Mesendoderm (in vitro differentiated cells): ENCODE measurements around the gene PARG.
"Not testable (repeated sequence)": the region's sequence is repeated elsewhere in the genome, so short reads cannot be mapped to it uniquely, and the experiment has no call there.

Experiments
- DNase-seq: peaks from one replicate; pipeline ENCODE4 v3.0.0; 2013
- H2AK5ac ChIP-seq: 2 replicates; pipeline ENCODE4 v1.6.1; 2013; ENCODE audit warnings: low read length, inconsistent platforms
- H2BK120ac ChIP-seq: 2 replicates; pipeline ENCODE4 v1.6.1; 2013; ENCODE audit warnings: low read depth, mild to moderate bottlenecking, low read length, moderate library complexity, mixed read lengths
- H2BK15ac ChIP-seq: replicated peaks from 2 replicates; pipeline ENCODE4 v1.6.1; 2013; ENCODE audit warnings: low read depth, mild to moderate bottlenecking, moderate library complexity
- H2BK5ac ChIP-seq: 2 replicates; pipeline ENCODE4 v1.6.1; 2013; ENCODE audit warnings: low read length, inconsistent platforms
- H3K18ac ChIP-seq: 2 replicates; pipeline ENCODE4 v1.6.1; 2013; ENCODE audit warnings: mild to moderate bottlenecking, low read length, mixed read lengths
- H3K23ac ChIP-seq: one replicate; pipeline ENCODE4 v1.6.1; 2013; ENCODE audit warnings: low read length
- H3K27ac ChIP-seq: 2 replicates; pipeline ENCODE4 v1.5.1; 2013; ENCODE audit warnings: low read depth, mild to moderate bottlenecking, inconsistent platforms, low read length, moderate library complexity
- H3K27me3 ChIP-seq: 2 replicates; pipeline ENCODE4 v1.6.1; 2013; ENCODE audit warnings: low read length, control low read depth, mild to moderate bottlenecking, inconsistent platforms; ENCODE audit not compliant: insufficient read depth, poor library complexity
- H3K36me3 ChIP-seq: 2 replicates; pipeline ENCODE4 v1.6.1; 2013; ENCODE audit warnings: low read length, inconsistent platforms; ENCODE audit not compliant: control insufficient read depth, insufficient read depth
- H3K4ac ChIP-seq: one replicate; pipeline ENCODE4 v1.6.1; 2013; ENCODE audit warnings: low read depth, mild to moderate bottlenecking, low read length, moderate library complexity
- H3K4me1 ChIP-seq: 2 replicates; pipeline ENCODE4 v1.6.1; 2013; ENCODE audit warnings: low read depth, low read length, inconsistent platforms; ENCODE audit not compliant: control insufficient read depth
- H3K4me2 ChIP-seq: 2 replicates; pipeline ENCODE4 v1.6.1; 2013; ENCODE audit warnings: low read length
- H3K4me3 ChIP-seq: 2 replicates; pipeline ENCODE4 v1.5.1; 2013; ENCODE audit warnings: mild to moderate bottlenecking, low read length
- H3K56ac ChIP-seq: one replicate; pipeline ENCODE4 v1.6.1; 2013; ENCODE audit warnings: low read length
- H3K79me1 ChIP-seq: 2 replicates; pipeline ENCODE4 v1.6.1; 2013; ENCODE audit warnings: low read length, inconsistent platforms
- H3K79me2 ChIP-seq: 2 replicates; pipeline ENCODE4 v1.6.1; 2013; ENCODE audit warnings: mild to moderate bottlenecking, low read length; ENCODE audit not compliant: control insufficient read depth, insufficient read depth
- H3K9ac ChIP-seq: 2 replicates; pipeline ENCODE4 v1.6.1; 2013; ENCODE audit warnings: low read length, inconsistent platforms
- H4K5ac ChIP-seq: one replicate; pipeline ENCODE4 v1.6.1; 2013; ENCODE audit warnings: low read length
- H4K8ac ChIP-seq: one replicate; pipeline ENCODE4 v1.6.1; 2013; ENCODE audit warnings: low read depth, mild to moderate bottlenecking, control low read depth, low read length, moderate library complexity
- WGBS: extraction: QIAGEN DNeasy Blood & Tissue Kit; methylation state at CpG from one replicate; pipeline ENCODE4 v1.1.7; 2013; ENCODE audit warnings: low lambda C conversion rate, missing lambda C conversion rate; ENCODE audit not compliant: insufficient coverage; ENCODE audit errors: extremely low coverage; 5-methylcytosine and 5-hydroxymethylcytosine counted together

The PARG gene

GRCh38 chr10:49781247-49781646, 160.6 kb downstream of the PARG start:
- no peak for DNase-seq
- H3K27ac ChIP-seq: no peak overlapping the region

DNA sequence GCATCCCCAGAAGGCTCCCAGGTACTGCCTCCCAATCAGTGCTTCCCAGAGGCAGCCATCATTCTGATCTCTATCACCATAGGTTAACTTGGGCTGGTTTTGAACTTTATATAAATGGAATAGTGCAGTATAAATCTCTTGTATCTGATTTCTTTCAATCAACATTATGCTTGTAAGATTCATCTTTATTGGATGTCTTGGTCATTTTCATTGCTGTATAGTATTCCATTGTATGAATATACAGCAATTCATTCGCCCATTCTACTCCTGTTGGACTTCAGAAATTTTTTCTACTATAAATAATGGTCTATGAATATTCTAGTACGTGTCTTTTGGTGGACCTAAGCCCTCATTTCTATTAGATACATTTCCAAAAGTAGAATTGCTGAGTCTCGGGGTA, 163.6 kb downstream of the PARG start:
- Histone ChIP-seq H2BK15ac (no peak overlapping the region), H3K4me1 (no peaks in the 10 kb centered on the region), H3K36me3 (no peaks in the 10 kb centered on the region), H2AK5ac (no peak overlapping the region), H2BK120ac (no peak overlapping the region), H3K4me3 (no peak overlapping the region), H3K4me2 (no peak overlapping the region), H3K23ac (no peak overlapping the region), H2BK5ac (no peak overlapping the region), H4K8ac (no peak overlapping the region), H3K27ac (no peak overlapping the region), H3K9ac (no peak overlapping the region), H3K79me2 (no peaks in the 10 kb centered on the region), H3K18ac (no peak overlapping the region), H3K56ac (no peak overlapping the region), H3K4ac (no peak overlapping the region), H3K27me3 (no peaks in the 10 kb centered on the region), H3K79me1 (no peaks in the 10 kb centered on the region), H4K5ac (no peak overlapping the region)
- no CpG with 5 or more reads among the region's 3 CpGs for WGBS
- no peak for DNase-seq

More at GRCh38 chr10:49781247-49781646, 160.6 kb downstream of the PARG start:
- no peaks in the 10 kb centered on the region for H3K4me1 ChIP-seq
- no peaks in the 10 kb centered on the region for H3K79me2 ChIP-seq
- no peaks in the 10 kb centered on the region for H3K79me1 ChIP-seq
- H3K36me3 ChIP-seq: no peaks in the 10 kb centered on the region
- no peak overlapping the region for H3K56ac ChIP-seq
- H2BK120ac ChIP-seq: no peak overlapping the region
- H3K18ac ChIP-seq: no peak overlapping the region
- H2BK5ac ChIP-seq: no peak overlapping the region
- H3K4me3 ChIP-seq: no peak overlapping the region
- no peak overlapping the region for H3K9ac ChIP-seq
- no peak overlapping the region for H3K4ac ChIP-seq
- H3K23ac ChIP-seq: no peak overlapping the region
- no peak overlapping the region for H3K4me2 ChIP-seq
- H3K27me3 ChIP-seq: no peaks in the 10 kb centered on the region
- H2BK15ac ChIP-seq: no peak overlapping the region
- no peak overlapping the region for H4K5ac ChIP-seq
- no peak overlapping the region for H2AK5ac ChIP-seq
- no peak overlapping the region for H4K8ac ChIP-seq

GRCh38 chr10:49776851-49777250, 165.0 kb downstream of the PARG start:
- H3K9ac ChIP-seq: no peak overlapping the region
- no peaks in the 10 kb centered on the region for H3K79me1 ChIP-seq
- no peak overlapping the region for H3K18ac ChIP-seq
- H3K56ac ChIP-seq: no peak overlapping the region
- no peak overlapping the region for H3K23ac ChIP-seq
- no peaks in the 10 kb centered on the region for H3K4me1 ChIP-seq
- no peak overlapping the region for H3K4me2 ChIP-seq
- no peak overlapping the region for H2BK5ac ChIP-seq
- no peak for DNase-seq
- no peaks in the 10 kb centered on the region for H3K79me2 ChIP-seq
- H2AK5ac ChIP-seq: no peak overlapping the region
- no peaks in the 10 kb centered on the region for H3K27me3 ChIP-seq
- H3K36me3 ChIP-seq: no peaks in the 10 kb centered on the region
- H4K8ac ChIP-seq: no peak overlapping the region
- H2BK120ac ChIP-seq: no peak overlapping the region
- H3K4me3 ChIP-seq: no peak overlapping the region
- WGBS: no CpG with 5 or more reads among the region's 4 CpGs
- H2BK15ac ChIP-seq: no peak overlapping the region
- H4K5ac ChIP-seq: no peak overlapping the region
- H3K27ac ChIP-seq: no peak overlapping the region
- H3K4ac ChIP-seq: no peak overlapping the region

DNA sequence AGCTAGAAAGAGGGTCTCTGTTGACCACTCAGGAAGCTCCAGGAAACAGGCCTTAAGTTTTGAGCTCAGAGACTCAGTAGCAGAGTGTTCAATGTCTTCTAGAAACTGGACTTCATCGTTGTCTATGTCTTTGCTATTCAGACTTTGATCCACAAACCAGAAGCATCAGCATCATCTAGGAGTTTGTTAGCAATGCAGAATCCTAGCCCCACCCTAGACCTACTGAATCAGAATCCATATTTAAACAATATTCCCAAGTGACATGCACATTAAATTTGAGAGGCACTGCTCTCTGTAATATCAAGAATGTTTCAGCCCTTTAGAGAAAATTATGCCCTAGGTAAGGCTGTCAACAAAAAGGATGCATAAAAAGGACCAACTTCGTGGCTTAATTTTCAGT, 166.8 kb downstream of the PARG start:
- no peak overlapping the region for H3K4me2 ChIP-seq
- no peaks in the 10 kb centered on the region for H3K79me1 ChIP-seq
- no peak overlapping the region for H2AK5ac ChIP-seq
- no peaks in the 10 kb centered on the region for H3K79me2 ChIP-seq
- H3K36me3 ChIP-seq: no peaks in the 10 kb centered on the region
- no peak overlapping the region for H3K23ac ChIP-seq
- H4K5ac ChIP-seq: no peak overlapping the region
- H3K27ac ChIP-seq: no peak overlapping the region
- no peak overlapping the region for H3K56ac ChIP-seq
- no CpG with 5 or more reads among the region's 2 CpGs for WGBS
- DNase-seq: no peak
- no peaks in the 10 kb centered on the region for H3K27me3 ChIP-seq
- H3K18ac ChIP-seq: no peak overlapping the region
- H2BK5ac ChIP-seq: no peak overlapping the region
- no peak overlapping the region for H4K8ac ChIP-seq
- no peak overlapping the region for H3K9ac ChIP-seq
- no peak overlapping the region for H2BK120ac ChIP-seq
- H2BK15ac ChIP-seq: no peak overlapping the region
- H3K4me3 ChIP-seq: no peak overlapping the region
- H3K4me1 ChIP-seq: no peaks in the 10 kb centered on the region
- no peak overlapping the region for H3K4ac ChIP-seq

GRCh38 chr10:49772944-49773343, 168.9 kb downstream of the PARG start:
- H3K79me2 ChIP-seq, H4K5ac ChIP-seq, H3K4me3 ChIP-seq, H3K79me1 ChIP-seq, H2BK120ac ChIP-seq, H2AK5ac ChIP-seq, H3K23ac ChIP-seq, H3K4me1 ChIP-seq, H3K4me2 ChIP-seq, H3K4ac ChIP-seq, H4K8ac ChIP-seq, H3K27me3 ChIP-seq, H3K27ac ChIP-seq, H3K36me3 ChIP-seq, H3K56ac ChIP-seq, H2BK15ac ChIP-seq, H3K18ac ChIP-seq, H3K9ac ChIP-seq, H2BK5ac ChIP-seq: not testable (repeated sequence)
- DNase-seq: peak; percentile 54
- WGBS: no CpG with 5 or more reads among the region's 5 CpGs

- no CpG with 5 or more reads among the region's 11 CpGs for WGBS
- DNase-seq, H3K56ac ChIP-seq: not testable (repeated sequence)
Observed at GRCh38 chr10:49771046-49771445, 170.8 kb downstream of the PARG start.

More at GRCh38 chr10:49771046-49771445, 170.8 kb downstream of the PARG start:
- H3K27ac ChIP-seq, H3K27me3 ChIP-seq, H3K23ac ChIP-seq, H4K5ac ChIP-seq, H2BK5ac ChIP-seq, H2BK120ac ChIP-seq, H3K4me2 ChIP-seq, H3K18ac ChIP-seq, H3K79me1 ChIP-seq, H3K4ac ChIP-seq, H3K9ac ChIP-seq, H3K4me1 ChIP-seq, H4K8ac ChIP-seq, H2BK15ac ChIP-seq, H3K4me3 ChIP-seq, H3K79me2 ChIP-seq, H3K36me3 ChIP-seq, H2AK5ac ChIP-seq: not testable (repeated sequence)
